Mesothelial cell of epicardium (in vitro differentiated cells): ENCODE results near the gene CSF1R. TPM values are rescaled to one million over a fixed set of nuclear protein-coding genes. Genes with fewer than 3 reads are reported as not detected.

Experiments used
- DNase-seq, 2 experiments: peaks; one replicate each; pipeline ENCODE4 v3.0.0; 2021; ENCODE audit warnings: low spot score in 2 of 2; ENCODE audit not compliant: unreplicated experiment in 2 of 2
- H3K27ac Mint-ChIP-seq: 2 replicates; pipeline ENCODE4 v1.8.0; 2021; ENCODE audit warnings: mixed read lengths
- H3K27me3 Mint-ChIP-seq: 2 replicates; pipeline ENCODE4 v1.8.0; 2021; ENCODE audit warnings: low read depth, mixed read lengths
- H3K36me3 Mint-ChIP-seq: 2 replicates; pipeline ENCODE4 v1.8.0; 2021; ENCODE audit warnings: mixed read lengths
- H3K4me1 Mint-ChIP-seq: 2 replicates; pipeline ENCODE4 v1.8.0; 2021; ENCODE audit warnings: mixed read lengths
- H3K4me3 Mint-ChIP-seq: 2 replicates; pipeline ENCODE4 v1.8.0; 2021; ENCODE audit warnings: mild to moderate bottlenecking, moderate library complexity, mixed read lengths
- H3K9me3 Mint-ChIP-seq: 2 replicates; pipeline ENCODE4 v1.8.0; 2021; ENCODE audit warnings: mixed read lengths
- total RNA-seq: library from RNA; stranded (reverse); gene quantifications from 3 replicates; pipeline ENCODE4 v1.2.1, GENCODE V29; 2021
- TF ChIP-seq, protein P1 (sequence below): fragments of 200-600 bp; sonication (generic); IDR thresholded peaks from one replicate; pipeline ENCODE4 v1.5.0; 2021; ENCODE audit warnings: antibody characterized with exemption; ENCODE audit not compliant: unreplicated experiment

CSF1R gene
- total RNA-seq, 1 donor from 2014 or later, result 0.18 TPM

GRCh38 chr5:150057996-150058395 lies 28.4 kb downstream of the CSF1R start:
- H3K27ac Mint-ChIP-seq, result peak overlapping the region; percentile 58
- H3K9me3 Mint-ChIP-seq, result no peaks in the 10 kb centered on the region
- peaks cover 13% of the 10 kb centered on the region for H3K36me3 Mint-ChIP-seq
- no peak for DNase-seq
- H3K4me3 Mint-ChIP-seq, result no peak overlapping the region
- H3K27me3 Mint-ChIP-seq, result no peaks in the 10 kb centered on the region
- H3K4me1 Mint-ChIP-seq, result peaks cover 10% of the 10 kb centered on the region
- TF ChIP-seq, protein P1, sequence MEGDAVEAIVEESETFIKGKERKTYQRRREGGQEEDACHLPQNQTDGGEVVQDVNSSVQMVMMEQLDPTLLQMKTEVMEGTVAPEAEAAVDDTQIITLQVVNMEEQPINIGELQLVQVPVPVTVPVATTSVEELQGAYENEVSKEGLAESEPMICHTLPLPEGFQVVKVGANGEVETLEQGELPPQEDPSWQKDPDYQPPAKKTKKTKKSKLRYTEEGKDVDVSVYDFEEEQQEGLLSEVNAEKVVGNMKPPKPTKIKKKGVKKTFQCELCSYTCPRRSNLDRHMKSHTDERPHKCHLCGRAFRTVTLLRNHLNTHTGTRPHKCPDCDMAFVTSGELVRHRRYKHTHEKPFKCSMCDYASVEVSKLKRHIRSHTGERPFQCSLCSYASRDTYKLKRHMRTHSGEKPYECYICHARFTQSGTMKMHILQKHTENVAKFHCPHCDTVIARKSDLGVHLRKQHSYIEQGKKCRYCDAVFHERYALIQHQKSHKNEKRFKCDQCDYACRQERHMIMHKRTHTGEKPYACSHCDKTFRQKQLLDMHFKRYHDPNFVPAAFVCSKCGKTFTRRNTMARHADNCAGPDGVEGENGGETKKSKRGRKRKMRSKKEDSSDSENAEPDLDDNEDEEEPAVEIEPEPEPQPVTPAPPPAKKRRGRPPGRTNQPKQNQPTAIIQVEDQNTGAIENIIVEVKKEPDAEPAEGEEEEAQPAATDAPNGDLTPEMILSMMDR, result no peak

GRCh38 chr5:150057511-150057910 lies 28.8 kb downstream of the CSF1R start:
- TF ChIP-seq, protein P1, result no peak
- Mint-ChIP-seq H3K9me3 (no peaks in the 10 kb centered on the region), H3K4me1 (peaks cover 10% of the 10 kb centered on the region), H3K36me3 (peaks cover 13% of the 10 kb centered on the region), H3K27me3 (no peaks in the 10 kb centered on the region), H3K4me3 (no peak overlapping the region), H3K27ac (peak overlapping the region; percentile 58)
- no peak for DNase-seq

- TF ChIP-seq, protein P1, result no peak
- Mint-ChIP-seq H3K4me3 (no peak overlapping the region), H3K27ac (no peak overlapping the region), H3K4me1 (peaks cover 10% of the 10 kb centered on the region), H3K36me3 (peaks cover 16% of the 10 kb centered on the region), H3K9me3 (no peaks in the 10 kb centered on the region), H3K27me3 (no peaks in the 10 kb centered on the region)
- no peak for DNase-seq
Measured at GRCh38 chr5:150057052-150057451, 29.3 kb downstream of the CSF1R start.

- TF ChIP-seq, protein P1, result no peak
- H3K9me3 Mint-ChIP-seq, result no peaks in the 10 kb centered on the region
- no peak overlapping the region for H3K4me3 Mint-ChIP-seq
- peaks cover 10% of the 10 kb centered on the region for H3K4me1 Mint-ChIP-seq
- DNase-seq, result no peak
- H3K36me3 Mint-ChIP-seq, result peaks cover 23% of the 10 kb centered on the region
- H3K27ac Mint-ChIP-seq, result no peak overlapping the region
- no peaks in the 10 kb centered on the region for H3K27me3 Mint-ChIP-seq
Measured at GRCh38 chr5:150056075-150056443, 30.3 kb downstream of the CSF1R start.

DNA sequence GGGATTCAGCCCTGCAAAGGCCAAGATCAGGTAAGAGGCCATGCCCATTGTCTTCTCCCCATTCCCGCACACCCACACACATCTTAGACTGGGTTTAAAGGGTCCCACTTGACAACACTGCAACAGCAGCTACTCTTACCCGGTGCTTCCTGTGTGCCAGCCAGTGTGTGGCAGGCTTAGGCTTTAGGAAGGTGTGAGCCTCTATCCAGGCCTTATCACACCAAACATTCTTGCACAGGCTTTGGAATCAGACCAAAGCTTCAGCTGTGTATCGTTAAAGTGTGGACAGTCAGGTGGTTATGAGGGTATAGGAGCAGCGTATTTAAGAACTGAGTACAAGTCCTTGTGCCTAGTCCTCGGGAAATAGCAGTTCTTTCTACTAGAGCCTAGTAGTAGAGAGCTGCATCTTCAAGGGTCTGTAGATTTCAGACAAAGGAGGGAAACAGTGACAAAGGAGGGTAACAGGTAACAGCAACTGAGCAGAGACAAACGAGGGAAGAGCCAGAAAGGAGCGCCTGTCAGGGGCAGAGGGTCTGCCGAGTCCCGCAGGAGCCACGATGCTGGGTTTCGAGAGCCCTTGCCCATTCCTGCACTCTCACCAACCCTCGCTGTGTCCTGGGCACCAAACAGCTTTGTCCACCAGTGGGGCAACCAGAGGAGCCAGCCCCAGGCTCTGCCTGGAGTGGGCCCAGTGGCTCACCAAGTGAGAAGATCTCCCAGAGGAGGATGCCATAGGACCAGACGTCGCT lies 30.9 kb downstream of the CSF1R start:
- Mint-ChIP-seq H3K36me3 (peaks cover 27% of the 10 kb centered on the region), H3K27me3 (no peaks in the 10 kb centered on the region), H3K4me3 (no peak overlapping the region), H3K4me1 (peaks cover 10% of the 10 kb centered on the region), H3K27ac (no peak overlapping the region), H3K9me3 (no peaks in the 10 kb centered on the region)
- TF ChIP-seq, protein P1, result no peak
- DNase-seq, result no peak
